NCI-H1092 treated with DMSO at 0.1 percent for 48 hours (cell line): ENCODE measurements around the gene CCDC93.
A peak's percentile ranks its signal among the peaks of the same experiment; 100 is the strongest.
"Not testable (repeated sequence)": the region's sequence is repeated elsewhere in the genome, so short reads cannot be mapped to it uniquely, and the experiment has no call there.

Experiments
- DNase-seq: peaks from one replicate; lab custom pipeline; 2025; lab: John Stamatoyannopoulos, UW

CCDC93 gene

DNA sequence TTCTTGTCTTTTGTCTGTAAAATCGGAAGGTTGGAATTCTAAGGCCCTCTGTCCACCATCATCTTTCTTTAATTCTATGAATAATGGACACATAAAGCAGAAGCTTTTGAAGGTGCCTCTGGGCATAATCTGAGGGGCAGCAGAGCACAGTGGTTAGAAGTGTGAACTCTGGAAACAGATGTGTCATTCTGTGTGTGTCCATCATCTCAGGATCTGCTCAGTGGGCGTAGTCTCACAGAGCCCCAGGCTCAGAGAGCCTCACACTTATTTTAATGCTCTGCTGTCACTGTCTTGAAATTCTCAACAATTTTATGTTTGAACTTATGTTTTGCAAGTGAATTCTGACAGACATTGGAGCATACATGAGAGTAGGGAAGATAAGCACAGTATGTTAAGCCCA, 31.0 kb upstream of the CCDC93 start:
- DNase-seq = no peak

DNA sequence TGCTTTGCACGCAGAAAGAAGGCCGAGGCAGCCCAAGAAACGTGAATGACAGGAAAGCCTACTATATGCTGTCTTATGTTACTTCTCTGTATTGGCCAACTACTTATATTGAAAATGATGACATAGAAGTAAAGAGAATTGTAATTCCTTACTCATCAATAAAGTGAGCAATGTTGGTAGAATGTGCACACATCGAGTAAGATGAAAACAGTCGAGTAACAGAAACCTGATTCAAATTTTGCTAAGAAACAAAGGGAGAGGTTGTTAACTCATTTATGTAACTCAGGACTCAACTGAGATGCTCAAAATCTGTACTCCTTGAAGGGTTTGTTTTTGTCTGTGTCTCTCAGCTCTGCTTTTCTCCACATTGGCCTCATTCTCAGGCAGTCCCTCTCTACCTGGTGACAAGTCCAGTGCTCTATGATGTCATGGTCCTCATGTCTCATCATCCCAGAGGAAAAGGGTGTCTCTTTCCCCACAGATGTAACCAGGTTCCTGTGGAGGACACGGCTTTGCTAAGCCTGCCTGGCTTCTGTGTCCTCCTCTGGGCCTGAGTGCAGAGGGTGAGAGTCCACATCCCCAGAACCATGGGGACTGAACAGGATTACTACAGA, 30.3 kb upstream of the CCDC93 start:
- DNase-seq = no peak

DNA sequence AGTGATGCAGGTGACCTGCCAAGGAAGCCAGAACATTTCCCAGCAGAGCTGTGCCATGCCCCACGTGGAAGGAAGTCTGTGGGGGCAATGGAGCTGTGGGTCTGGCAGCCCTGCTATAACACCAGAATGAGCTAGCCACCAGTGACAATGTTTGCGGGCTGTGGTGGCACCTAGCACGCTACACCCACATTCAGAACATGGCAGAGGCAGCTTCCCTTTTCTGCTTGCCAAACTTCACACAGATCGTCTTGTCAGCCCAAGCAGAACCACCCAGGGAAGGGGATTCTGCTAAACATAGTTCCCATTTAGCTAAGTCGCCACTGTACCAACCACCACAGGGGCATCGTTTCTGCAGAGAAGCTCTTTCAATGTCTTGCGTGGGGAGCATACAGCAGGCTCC, 27.0 kb upstream of the CCDC93 start:
- no peak for DNase-seq

DNA sequence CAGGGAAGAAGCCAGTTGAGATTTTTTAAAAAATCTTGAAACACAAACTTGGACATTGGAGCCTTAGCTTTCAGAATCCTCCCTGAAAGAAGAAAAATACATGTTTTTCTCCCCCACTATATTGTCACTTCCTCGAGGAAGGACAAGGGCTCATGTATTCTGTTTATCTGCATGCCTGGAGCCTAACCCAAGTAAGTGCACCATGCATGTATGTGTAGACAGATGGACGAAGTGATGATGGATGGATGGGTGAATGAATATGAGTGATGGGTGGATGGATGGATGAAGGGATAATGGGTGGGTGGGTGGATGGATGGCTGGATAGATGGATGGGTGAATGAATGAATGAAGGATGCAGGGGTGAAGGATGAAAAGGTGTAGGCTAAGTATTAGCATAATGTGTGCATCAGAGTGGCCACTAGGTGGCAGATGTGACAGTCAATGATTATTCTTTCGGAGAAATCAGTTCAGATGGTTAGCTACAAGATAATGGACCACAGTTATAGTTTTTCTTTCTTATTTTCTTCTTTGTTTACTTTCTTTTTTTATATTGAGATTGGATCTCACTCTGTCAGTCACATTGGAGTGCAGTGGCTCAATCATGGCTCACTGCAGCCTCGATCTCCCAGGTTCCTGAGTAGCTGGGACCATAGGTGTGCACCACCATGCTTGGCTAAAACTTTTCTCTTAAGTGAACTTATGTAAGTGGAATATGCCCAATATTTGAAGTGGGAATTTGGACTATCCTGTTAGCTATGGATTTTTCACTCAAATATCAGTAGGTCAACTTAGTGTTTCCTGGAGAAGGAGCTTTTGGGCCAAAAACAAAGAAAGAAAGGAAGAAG, 18.5 kb upstream of the CCDC93 start:
- peak; percentile 12 for DNase-seq

DNA sequence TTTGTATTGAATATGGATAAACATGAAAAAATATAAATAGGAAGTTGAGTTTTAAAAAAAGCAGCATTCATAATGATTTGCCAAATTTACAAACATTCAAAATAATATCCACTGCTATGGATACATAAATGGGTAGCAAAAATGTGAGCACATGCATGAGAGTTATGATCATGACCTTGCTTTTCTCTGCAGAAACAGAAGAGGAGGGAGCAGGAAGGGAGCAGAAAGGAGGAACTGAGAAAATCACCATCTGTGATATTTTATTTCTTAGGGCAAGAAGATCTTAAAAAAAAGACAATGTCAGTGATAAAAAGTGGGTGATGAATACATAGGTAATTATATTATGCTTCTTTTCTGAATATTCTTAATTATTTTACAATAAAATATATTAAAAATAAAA, 17.7 kb upstream of the CCDC93 start:
- no peak for DNase-seq

DNA sequence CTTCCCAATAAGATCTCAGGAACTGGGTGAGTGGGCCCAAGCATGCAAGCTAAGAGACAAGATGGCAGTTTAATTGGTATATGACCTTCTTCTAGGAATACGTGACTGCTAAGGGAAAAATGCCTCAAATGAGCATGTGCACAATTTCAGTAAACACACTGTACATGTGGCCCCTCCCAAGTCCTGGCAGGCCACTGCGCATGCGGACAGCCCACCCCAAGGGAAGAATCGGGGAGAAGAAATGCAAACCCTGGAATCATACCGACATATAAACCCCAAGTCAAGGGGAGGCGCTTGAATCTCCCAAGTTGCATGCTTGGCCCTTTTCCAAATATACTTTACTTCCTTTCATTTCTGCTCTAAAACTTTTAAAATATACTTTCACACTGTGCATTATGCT, 15.2 kb upstream of the CCDC93 start:
- no peak for DNase-seq

DNA sequence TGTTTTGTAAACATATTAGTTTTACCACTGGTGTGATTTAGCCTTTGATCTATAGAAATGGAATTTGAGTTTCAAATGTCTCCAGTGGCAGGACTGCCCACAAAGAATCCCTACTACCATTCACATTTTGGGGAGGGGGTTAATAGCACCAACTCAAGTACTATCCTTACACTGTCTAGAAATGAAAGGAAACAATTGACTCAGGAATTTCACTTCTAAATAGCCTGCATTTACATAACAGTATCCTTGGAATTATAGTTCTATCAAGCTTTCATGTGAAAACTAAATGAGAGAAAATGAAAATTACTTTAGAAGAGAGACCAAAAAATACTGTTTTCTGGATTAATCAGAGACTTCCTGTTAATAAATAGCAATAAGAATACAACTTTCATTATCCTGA, 7.5 kb upstream of the CCDC93 start:
- no peak for DNase-seq

DNA sequence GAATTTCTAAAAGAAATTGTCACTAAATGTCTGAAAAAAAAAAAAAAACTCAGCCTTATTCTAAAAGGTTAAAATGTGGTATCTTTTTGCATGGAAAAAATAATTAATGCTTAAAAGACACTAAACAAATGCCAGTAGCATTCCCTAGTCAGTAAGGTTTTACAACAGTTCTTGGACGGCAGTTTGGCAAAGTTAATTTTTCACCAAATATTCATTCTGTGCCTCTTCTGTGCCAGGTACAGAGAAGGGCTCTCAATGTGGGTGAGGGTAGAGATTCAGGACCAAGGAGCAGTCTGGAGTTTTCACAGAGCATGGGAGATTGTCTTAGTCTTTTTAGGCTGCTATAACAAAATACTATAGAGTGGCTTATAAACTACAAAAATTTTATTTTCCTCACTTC, 6.0 kb upstream of the CCDC93 start:
- DNase-seq = no peak

DNA sequence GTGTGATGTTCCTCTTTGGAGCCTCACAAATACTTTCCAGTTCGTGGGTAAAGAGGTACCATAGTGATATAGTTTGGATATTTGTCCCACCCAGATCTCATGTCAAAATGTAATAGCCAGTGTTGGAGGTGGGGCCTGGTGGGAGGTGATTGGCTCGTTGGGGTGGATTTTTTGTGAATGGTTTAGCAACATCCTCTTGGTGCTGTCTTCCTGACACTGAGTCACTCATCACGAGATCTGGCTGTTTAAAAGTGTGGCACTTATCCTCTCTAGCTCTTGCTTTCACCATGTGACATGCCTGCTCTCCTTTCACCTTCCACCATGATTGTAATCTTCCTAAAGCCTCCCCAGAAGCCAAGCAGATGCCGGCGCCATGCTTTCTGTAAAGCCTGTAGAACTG, 3.0 kb upstream of the CCDC93 start:
- DNase-seq = no peak

DNA sequence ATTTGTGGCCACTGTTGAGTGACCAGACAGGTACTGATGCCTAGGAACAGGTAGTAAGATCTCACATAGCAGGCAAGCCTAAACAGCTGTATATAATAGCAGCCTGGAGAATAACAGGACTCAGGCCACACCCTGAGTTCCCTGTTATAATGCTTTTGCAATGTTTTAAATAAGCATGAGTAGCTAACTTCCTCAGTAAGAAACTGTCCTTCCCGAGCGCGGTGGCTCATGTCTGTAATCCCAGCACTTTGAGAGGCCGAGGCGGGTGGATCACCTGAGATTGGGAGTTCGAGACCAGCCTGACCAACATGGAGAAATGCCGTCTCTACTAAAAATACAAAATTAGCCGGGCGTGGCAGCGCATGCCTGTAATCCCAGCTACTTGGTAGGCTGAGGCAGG, 1.9 kb upstream of the CCDC93 start:
- not testable (repeated sequence) for DNase-seq

DNA sequence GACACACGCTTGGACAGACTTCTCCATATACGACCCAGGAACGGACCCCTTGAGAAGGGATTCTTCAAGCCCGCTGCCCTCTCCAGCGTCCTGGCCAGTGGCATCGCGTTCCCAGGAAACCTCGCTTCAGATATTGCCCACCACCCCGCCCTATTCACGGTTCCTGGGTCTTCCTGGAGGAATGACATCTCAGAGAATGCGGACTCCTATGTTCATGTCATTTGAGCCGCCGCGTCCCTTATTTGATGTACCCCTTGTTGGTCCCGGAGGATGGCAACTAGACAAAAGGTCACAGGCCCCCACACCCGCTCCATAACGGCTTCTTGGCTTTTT, 588 bp upstream of the CCDC93 start:
- no peak for DNase-seq

DNA sequence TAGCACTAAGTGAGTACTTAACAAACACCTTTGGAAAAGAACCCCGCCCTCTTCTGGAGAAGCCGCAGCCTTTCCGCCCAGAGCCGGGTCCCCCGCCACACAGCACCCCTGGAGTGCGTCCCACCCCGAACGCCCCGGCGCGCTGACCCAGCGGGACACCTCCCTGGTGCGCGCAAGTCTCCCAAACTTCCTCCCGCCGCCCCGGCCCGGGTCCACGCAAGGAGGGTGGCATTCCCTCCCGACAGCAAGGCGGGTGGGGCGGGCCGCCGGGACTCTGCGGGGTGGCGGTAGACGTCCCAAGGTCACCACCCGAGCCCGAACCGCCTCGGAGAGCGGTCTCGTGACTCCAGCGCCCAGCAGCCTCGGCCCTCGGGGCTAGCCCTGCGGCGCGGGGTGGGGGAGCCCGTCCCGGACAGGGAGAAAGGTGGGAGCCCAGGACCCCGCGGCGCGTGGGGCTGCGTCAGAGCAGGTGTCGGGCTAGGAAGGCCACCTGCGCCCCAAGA, 598 bp downstream of the CCDC93 start:
- no peak for DNase-seq

DNA sequence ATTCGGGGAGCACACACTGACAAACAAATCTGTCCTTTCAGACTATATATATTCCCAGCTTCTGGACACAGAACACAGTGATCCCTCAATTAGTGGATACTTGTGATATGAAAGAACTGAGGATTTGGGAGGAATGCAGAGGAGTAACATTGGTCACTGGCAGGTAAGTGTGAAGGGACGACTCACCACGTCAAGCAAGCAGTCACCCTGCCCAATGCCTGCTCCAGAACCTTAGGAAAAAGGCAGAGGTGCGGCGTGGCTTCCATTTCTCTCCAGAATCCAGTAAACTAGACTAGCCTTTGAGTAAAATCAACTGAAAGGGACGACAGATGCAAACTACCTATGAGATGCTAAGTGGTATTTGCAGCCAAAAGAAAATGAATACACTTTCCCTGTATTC, 1.1 kb downstream of the CCDC93 start:
- no peak for DNase-seq

DNA sequence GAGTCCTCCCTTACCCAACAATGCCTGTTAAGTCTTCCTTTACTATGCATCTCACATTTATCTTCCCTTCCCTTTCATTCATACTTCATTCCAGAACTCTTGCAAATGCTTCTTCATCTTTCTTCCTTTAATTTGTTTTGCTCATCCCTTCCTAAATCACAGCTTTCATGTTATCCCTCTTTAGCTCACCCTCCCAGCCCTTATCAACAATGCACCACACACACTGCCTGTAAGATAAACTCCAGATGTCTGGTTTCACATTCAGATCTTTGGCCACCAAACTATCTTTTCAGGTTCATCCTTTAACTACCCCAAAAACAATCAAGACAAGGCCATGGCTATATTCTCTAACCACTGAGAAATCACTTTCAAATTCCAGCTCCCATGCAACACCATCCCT, 3.4 kb downstream of the CCDC93 start:
- no peak for DNase-seq

DNA sequence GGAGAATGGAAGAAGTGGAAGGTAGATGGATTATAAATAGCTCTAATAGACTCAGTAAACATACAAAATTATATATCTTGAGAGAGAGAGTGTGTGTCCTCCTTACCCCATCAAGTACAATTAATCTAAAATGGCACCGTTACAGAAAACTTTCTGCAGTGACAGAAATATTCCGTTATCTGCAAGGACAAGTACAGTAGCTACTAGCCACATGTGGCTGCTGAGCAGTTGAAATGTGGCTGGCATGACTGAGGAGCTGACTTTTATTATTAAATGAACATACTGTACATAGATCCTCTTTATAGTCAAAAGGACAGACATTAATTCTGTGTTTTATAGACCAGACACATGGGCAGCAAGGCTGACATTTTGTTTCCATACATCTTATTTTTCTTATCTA, 7.0 kb downstream of the CCDC93 start:
- no peak for DNase-seq

DNA sequence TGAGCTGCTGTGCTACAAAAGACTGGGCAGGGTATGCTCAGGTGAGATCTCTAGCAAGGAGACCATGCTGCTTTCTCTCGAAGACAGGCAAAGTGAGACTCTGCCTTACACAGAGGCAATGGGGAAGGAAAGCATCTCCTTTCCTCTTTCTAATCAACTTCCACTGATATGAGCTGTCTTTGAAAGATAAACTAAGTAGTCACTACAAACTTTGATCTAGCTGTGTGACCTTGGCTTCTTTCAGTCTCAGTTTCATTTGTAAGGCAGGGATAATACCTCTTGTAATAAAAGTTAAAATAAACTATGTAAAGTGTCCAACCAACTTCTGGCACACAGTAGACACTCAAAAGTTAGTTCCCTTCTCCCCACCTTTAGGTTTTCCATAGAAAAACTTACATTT, 7.5 kb downstream of the CCDC93 start:
- no peak for DNase-seq

DNA sequence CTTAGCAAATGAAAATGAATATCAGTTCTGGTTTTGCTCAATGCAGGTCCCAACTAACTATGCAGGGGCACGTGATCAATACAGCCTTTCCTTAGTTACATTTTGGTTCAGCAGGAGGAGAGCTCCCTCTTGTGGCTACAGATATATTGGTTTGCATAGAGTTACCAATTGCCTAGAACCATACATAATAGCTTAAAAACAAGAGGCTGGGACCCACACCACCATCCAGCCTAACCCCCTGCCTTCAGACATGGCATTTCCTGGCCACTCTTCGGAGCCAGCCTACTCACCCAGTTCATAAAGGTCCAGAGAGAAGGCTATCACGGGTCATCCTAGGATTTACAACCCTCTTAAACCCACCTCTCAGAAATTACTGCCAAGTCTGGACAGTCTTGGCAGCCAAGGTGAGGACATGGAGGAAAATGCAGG, 10.5 kb downstream of the CCDC93 start:
- DNase-seq = peak; percentile 40

DNA sequence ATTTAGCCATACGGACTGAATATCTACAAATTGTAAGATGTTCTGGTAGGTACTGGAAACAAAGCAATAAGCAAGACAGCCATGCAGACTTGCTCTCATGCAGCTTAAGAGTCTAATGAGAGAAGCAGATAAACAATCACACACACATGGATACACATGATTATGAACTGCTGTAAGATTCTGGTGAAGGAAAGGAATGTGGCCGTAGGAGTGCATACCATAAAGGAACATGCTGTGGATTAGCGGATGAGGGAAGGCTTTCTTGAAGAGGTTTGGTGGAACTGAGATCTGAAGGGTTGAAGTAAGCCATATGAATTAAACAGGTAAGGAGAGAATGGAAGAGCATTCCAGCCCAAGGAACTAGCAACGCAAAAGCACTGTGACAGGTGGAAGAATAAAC, 13.8 kb downstream of the CCDC93 start:
- no peak for DNase-seq

DNA sequence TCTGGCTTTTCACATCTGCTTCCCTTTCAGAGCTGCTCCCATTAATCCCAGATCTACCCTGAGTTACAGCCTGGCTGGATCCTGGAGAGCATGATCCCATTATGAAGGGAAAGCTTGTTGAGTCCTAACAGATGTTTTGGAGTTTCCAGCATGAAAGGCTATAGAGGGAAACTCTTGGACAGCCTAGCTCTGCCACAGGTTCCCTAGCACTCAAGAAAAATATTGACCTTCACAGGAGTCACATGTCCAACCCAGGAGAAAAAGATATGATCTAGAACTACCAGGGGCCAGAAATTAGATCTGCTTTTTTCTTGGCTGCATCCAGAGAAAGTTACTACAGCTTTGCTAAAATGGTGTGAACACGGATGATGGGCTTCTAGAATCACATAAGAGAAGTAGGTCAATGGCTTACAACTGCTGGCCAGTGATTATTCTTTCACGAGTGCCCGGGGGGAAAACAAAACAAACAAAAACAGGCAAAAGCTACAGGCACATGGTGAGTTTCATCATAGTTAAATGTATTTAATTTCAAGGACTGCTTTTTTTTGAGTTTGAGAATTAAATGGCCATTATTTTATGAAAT, 15.9 kb downstream of the CCDC93 start:
- DNase-seq = no peak

DNA sequence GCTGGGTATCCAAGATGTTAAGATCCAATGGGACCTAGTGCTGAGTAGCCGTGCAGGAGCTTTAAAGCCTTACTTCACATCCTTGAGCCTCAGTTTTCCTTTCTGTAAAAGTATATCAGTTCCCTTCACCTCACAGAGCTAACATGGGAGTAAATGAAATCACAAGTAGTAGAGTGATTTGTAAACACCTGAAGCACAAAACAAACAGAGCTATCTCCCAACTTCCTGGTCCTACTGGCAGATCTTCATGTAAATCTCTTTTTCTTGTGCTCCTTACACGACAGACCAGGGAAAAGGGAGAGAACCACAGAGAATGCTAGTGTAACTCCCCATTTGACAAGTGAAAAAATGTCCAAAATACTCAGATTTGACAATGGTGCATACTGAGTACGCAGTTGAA, 17.3 kb downstream of the CCDC93 start:
- DNase-seq = no peak

DNA sequence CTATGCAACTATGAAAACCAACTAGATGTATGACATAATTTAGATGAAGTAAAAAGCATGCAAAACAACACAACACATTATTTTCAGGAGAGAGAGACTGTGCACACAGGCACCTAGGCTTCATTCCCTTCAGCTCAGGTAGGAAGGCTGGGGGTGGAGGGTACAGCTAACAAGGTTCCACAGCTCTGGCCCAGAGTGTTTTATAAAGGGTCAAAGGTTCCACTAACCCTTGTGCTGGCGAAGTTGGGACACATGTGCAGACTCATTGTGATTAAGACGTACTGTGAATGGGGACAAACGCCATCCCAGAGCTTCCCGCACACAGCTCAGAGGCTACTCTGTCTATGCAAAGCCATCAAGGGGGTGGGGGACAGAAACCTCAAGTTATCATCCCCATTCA, 19.1 kb downstream of the CCDC93 start:
- no peak for DNase-seq

DNA sequence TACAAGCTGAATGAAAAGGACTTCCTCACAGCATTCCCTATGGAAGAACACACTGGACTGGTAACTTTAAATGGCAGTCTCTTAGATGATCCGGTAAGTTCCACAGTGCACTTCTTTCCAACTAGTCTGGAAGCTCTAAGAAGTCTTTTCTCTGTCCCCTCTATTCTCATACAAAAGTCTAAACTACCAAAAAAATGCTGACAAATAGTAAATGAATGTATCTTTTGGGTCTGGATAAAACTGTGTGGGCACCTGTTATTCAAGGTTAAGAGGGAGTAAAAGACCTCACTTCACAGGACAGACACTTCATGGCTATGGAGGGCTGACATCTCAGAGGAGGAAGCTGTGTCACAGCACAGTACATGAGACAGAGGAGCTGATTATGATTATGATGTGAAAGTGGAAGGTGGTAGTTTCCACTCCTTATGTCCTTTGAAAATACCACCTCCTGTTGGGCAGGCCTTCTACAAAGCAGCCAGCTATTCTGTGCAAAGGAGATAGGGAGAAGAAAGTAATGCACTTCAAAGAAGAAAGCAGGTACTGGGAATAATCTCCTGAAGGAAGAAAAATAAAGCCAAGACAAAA, 23.9 kb downstream of the CCDC93 start:
- DNase-seq = no peak

DNA sequence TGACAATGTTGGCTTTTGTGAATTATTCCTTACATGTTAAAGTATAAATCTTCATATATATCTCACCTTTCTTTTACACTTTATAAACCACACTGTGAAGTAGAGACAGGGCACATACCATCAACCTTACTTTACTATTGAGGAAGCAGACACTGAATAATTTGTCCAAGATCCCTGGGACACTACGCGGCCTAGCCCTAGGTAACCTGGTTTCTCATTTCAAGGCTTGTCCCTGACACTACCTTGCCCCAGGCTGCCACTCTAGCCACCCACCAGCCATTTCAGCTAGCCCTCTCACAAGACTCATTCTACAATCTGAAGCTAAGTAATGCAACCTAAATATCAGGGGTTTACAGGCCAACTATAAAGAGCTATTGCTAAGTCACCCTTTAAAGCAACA, 26.7 kb downstream of the CCDC93 start:
- DNase-seq = no peak
